ENCODE measurements around the gene ZNF141.
"Not testable (repeated sequence)": the region's sequence is repeated elsewhere in the genome, so short reads cannot be mapped to it uniquely, and the experiment has no call there.

ZNF141 gene

GRCh38 chr4:337143-337931 is at the start of gene ZNF141:
ZNF141 (plus strand) TSS chr4:337814; CDS start chr4:337984, 170 bp downstream.
- peak; percentile 98 for FAIRE-seq

GRCh38 chr4:288891-289290 is 48.7 kb upstream of the ZNF141 start:
- no peak for FAIRE-seq
- DNase-seq (ENCODE audit: insufficient read length, low spot score), result no peak

More at GRCh38 chr4:337143-337931, at the start of gene ZNF141:
- peak; percentile 98 for DNase-seq (ENCODE audit: insufficient read length, low spot score)

- DNase-seq (ENCODE audit: insufficient read length, low spot score) (no peak), FAIRE-seq (no peak)
These were observed 42.9 kb upstream of the ZNF141 start for GRCh38 chr4:294732-295131.

DNA sequence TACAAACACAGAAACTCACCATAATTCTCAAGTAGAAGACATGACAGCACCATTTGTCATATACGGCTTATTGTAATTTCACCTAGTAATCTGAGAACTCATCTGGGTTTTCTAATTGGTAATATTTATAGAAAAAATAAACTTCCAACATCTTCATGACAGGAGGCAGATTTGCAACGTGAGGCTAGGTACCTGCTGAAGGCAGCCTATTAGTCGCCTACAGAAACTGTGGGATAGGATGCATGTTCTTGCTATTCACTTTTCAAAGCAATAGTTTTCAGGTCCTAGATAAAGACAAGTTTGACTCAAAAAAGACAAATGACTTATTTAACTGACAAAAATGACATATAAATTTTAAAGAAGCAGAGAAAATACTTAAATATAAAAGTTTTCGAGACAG is 35.2 kb upstream of the ZNF141 start:
- no peak for DNase-seq (ENCODE audit: insufficient read length, low spot score)
- no peak for FAIRE-seq

DNA sequence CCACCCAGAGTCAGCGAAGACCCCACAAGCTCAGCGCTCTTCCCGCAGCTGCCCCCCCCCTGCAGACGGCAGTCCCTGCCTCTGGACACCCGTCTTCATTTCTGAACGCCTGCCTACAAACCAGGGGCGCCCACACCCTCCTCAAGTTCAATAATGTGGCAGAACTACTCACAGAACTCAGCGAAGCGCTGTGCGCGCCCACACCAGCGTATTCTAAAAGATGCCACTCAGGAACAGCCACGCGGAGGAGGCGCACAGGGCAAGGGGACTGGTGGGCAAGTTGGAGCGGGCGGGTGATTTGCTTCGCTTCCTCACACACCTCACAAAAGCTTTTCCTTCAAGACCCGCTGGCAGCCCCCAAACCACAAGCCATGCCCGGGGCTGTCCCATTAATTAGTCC is 33.1 kb upstream of the ZNF141 start:
- DNase-seq (ENCODE audit: insufficient read length, low spot score); FAIRE-seq: not testable (repeated sequence)

GRCh38 chr4:304969-305680 is 32.5 kb upstream of the ZNF141 start, which contains the start of gene ZNF732:
ZNF732 (minus strand) TSS chr4:305474; CDS start chr4:305310, 164 bp downstream.
- DNase-seq (ENCODE audit: insufficient read length, low spot score) (peak; percentile 78), FAIRE-seq (no peak)

DNA sequence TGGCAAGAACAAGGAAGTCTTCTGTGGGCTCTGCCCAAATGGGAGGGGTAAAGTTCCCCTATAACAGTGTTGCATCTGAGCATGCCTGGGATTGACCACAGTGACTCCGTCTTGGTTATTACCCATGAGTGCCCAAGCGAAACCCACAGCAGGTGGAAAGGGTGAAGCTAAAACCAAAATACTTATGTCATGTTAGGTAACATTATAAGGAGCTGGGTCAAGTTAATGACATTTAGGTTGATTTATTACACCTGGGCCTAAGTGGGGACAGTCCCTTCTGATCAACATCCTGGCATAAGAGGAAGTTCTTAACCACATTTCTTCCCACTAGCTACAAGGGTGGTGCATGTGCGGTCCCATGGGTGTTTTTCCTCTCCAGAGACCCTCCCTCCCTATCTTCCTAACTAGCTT is 31.1 kb upstream of the ZNF141 start:
- no peak for DNase-seq (ENCODE audit: insufficient read length, low spot score)

DNA sequence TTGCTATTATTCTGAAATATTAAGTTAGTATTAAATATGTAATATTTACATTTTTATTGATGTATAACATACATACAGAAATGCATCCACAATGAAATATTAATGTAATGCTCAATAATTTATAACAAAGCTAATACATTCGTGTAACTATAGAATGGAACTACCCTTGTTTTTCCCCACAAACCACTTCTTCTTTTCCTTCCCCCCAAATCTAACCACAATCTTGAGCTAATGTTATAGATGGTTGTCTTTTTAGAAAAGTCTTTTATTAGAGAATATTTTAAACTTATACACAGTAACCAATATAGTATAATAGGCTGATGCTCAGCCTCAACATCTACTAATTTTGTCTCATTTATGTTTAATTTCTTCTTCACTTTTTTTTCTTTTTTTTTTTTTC is 27.8 kb upstream of the ZNF141 start:
- FAIRE-seq (no peak), DNase-seq (ENCODE audit: insufficient read length, low spot score) (no peak)

More for the DNA sequence above, 31.1 kb upstream of the ZNF141 start:
- FAIRE-seq, result no peak

- FAIRE-seq, result no peak
These were observed 23.2 kb upstream of the ZNF141 start for GRCh38 chr4:314296-314903.

GRCh38 chr4:328729-329128 is 8.9 kb upstream of the ZNF141 start:
- no peak for DNase-seq (ENCODE audit: insufficient read length, low spot score)
- FAIRE-seq, result no peak

More at GRCh38 chr4:314296-314903, 23.2 kb upstream of the ZNF141 start:
- DNase-seq (ENCODE audit: insufficient read length, low spot score), result no peak

DNA sequence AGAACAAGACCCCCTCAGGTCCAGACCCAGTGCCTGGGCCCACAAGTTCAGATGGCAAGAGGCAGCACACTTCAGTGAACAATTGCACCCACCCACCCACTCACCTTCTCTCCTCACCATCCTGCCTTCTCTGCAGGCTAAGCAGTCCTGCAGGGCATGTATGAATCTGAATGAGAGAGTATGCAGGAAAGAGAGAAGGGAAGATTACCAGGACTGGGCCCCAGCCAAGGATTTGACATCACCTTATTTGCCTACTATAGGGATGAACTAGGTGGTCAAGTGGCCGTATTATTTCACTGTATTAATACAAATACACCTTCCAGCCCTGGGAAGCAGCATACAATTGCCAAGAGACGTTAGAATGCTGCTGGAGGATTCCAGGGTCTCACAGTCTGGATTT is 2.1 kb upstream of the ZNF141 start:
- no peak for DNase-seq (ENCODE audit: insufficient read length, low spot score)
- FAIRE-seq, result no peak

GRCh38 chr4:336099-336892 is 1.3 kb upstream of the ZNF141 start:
- FAIRE-seq (peak; percentile 51), DNase-seq (ENCODE audit: insufficient read length, low spot score) (no peak)

DNA sequence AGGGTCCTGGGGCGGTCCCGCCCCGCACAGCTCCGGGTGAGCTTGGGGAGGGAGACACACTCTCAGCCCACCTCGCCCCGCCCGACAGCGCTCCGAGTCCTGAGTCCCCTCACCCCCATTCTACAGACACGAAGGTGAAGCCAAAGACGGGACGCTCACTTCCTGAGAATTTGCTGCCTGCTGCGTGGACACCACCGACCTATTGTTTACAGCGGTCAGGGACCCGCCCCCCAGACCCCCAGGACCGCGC is 796 bp upstream of the ZNF141 start:
- no peak for DNase-seq (ENCODE audit: insufficient read length, low spot score)
- no peak for FAIRE-seq

DNA sequence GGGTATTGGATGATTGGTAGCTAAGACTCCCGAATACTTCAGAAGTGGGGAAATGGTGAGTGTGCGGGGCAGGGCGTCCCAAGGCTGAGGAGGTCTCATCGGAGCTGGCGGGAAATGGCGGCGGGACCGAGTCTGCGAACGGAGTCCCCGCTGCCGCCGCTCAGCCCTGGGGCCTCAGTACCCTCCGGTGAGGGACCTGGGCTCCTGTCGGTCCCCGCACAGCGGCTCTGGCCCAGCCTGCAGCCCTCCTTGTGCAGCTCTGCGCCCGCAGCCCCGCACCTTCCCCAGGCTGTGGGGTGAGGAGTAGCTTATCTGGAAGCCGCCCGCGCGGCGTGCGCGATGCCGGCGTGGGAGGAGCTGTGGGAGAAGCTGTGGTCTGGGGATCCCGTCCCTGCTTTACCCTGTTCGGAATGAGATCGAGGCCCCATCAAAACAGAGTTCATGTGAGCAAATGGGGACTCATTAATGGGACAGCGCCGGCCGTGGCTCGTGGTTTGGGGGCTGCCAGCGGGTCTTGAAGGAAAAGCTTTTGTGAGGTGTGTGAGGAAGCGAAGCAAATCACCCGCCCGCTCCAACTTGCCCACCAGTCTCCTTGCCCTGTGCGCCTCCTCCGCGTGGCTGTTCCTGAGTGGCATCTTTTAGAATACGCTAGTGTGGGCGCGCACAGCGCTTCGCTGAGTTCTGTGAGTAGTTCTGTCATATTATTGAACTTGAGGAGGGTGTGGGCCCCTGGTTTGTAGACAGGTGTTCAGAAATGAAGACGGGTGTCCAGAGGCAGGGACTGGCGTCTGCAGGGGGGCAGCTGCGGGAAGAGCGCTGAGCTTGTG is 531 bp downstream of the ZNF141 start:
- no peak for FAIRE-seq

DNA sequence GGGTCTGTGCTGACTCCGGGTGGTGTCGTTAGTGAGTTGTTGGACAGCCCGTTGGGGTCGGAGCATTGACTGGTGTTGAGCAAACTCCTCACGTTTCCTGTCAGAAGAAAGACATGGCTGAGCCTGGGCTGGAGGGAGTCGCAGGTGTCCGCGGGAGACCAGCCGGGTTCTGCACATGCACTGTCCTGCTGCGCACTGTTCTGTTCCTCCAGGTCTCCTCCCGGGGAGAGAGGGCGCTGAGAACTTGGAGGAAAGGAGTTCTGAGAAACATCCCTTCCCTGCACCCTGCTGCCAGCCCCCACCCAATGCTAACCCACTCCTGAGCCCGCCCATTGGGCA is 1.1 kb downstream of the ZNF141 start:
- no peak for FAIRE-seq
- DNase-seq (ENCODE audit: insufficient read length, low spot score), result no peak

More for the DNA sequence above, 531 bp downstream of the ZNF141 start:
- DNase-seq (ENCODE audit: insufficient read length, low spot score), result peak; percentile 13

GRCh38 chr4:340011-340410 is 2.4 kb downstream of the ZNF141 start:
- DNase-seq (ENCODE audit: insufficient read length, low spot score), result no peak
- FAIRE-seq, result no peak

DNA sequence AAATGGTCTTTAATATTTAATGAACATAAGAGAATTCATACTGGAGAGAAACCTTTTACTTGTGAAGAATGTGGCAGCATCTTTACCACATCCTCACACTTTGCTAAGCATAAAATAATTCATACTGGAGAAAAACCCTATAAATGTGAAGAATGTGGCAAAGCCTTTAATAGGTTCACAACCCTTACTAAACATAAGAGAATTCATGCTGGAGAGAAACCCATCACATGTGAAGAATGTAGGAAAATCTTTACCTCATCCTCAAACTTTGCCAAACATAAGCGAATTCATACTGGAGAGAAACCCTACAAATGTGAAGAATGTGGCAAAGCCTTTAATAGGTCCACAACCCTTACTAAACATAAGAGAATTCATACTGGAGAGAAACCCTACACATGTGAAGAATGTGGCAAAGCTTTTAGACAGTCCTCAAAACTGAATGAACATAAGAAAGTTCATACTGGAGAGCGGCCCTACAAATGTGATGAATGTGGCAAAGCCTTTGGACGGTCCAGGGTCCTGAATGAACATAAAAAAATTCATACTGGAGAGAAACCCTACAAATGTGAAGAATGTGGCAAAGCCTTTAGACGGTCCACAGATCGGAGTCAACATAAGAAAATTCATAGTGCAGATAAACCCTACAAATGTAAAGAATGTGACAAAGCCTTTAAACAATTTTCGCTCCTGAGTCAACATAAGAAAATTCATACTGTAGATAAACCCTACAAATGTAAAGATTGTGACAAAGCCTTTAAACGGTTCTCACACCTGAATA is 35.6 kb downstream of the ZNF141 start:
- FAIRE-seq (no peak), DNase-seq (ENCODE audit: insufficient read length, low spot score) (no peak)

DNA sequence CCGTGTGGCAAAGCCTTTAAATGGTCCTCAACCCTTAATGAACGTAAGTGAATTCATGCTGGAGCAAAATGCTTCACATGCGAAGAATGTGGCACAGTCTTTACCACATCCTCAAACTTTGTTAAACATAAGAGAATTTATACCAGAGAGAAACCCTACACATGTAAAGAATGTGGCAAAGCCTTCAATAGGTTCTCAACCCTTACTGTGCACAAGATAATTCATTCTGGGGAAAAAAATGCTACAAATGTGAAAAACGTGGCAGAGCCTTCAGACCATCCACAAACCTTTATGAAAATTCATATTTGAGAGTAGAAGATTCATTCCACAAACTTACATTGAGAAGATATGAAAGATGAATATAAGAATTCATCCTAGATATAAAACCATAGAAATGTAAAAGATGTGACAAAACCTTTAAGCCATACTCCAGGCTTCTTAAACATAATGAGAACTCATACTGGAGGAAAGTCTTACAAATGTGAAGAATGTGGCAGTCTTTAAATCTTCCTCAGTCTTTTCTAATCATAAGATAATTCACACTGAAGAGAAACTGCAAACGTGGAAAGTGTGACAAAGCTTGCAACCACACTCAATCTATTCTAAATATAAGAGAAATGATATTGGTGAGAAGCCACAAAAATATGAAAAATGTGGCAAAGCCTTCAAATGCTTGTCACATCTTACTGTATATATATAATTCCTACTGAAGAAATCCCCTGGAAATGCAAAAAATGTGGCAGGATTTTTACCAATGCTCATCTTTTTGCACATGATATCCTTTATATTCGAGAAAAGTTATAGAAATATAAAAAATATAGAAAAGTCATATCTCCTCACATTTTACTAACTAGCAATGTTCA is 36.9 kb downstream of the ZNF141 start:
- no peak for DNase-seq (ENCODE audit: insufficient read length, low spot score)
- no peak for FAIRE-seq
